HK-2 (cell line): Measurements from ENCODE around the gene DGKD.
"Not testable (repeated sequence)": the region's sequence is repeated elsewhere in the genome, so short reads cannot be mapped to it uniquely, and the experiment has no call there.

Experiments
- DNase-seq: peaks from one replicate; pipeline ENCODE4 v3.0.0-alpha.2; 2018; ENCODE audit not compliant: unreplicated experiment

The DGKD gene

DNA sequence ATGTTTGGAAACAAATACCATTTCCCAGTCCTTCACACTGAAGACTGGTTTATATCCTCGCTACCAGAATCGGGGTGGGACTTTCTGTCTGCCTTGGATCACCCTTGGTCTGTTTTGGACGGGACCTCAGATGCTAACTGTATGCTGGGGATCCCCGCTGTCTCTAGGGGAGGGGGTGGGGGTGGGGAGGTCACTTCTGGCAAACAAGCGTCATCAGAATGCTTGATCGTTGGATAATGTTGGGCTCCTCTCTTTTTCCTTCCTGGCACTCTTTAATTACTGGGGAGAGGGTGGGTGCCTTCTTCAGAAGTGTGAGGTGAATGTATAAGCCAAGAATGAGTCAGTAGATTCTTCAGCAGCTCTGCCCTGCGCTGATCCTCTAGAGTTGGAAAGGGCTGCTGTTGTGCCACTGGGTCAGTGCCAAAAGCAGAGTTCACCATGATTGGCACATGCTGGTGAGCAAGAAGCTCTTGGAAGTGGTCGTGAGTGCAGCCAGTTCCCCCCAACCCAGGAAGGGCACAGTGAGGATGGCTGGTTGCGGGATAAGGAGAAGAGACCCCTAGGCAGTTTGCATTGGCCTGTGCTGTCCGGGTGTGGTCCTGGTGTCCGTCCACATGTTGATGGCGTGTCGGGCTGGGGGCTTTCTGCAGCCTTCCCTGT is 32.2 kb downstream of the DGKD start:
- DNase-seq: peak; percentile 33

DNA sequence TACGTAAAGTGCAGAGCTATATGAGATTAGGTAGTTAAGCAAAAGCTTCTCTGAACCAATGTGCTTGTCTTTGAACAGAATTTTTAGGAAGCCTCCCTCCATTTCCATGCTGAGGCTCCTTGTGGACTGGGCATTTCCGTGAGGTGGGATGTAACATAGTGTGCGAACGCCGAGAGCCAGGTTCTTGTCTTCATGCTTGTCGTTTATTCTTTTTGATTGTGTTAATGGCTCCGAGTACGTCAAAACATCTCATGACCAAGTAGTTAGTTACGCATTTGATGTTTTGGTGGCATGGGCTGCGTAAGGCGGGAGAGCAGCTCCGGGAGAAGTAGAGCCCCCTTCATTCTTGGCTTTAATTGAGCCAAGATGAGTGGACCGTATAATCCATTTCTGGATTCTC is 32.9 kb downstream of the DGKD start:
- no peak for DNase-seq

GRCh38 chr2:233387667-233388528 is 33.6 kb downstream of the DGKD start:
- DNase-seq: no peak

DNA sequence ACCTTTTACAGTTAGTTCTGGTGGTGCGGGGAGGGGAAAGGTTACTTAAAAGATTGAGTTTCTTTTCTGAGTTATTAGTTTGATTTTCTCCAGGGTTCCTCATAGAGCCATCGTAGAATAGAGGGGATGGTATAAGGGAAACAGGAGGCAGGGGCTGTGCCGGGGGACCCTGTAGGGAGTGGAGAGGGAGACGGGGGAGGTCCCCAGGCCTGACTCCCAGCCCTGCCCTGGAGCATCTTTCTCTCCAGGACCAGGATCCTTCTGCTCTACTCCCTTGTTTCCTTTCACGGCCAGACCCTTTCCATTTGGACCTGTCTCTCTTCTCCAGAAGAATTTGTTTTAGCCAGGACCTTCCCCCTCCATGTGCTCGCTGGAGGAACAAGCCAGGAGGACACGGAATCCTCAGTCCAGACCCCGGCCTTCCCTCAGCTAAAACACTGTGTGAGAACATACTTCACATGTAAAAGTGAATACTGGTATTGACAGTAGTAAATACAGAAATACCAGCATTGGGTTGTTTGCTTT is 35.4 kb downstream of the DGKD start:
- DNase-seq: no peak

DNA sequence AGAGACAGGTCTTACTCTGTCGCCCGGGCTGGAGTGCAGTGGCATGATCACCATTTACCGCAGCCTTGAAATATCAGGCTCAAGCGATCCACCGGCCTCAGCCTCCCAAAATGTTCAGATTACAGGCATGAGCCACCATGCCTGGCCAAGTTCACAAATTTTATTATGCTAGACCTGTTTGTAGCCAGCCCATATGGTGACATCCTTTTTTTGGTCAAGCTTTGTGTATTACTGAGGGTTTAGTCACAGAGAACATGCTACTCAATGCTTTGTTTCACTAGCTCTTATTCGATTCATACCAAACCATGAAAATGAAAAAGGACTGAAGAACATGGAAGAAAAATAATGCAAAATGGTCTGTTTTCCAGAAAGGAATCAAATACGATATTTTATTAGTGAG is 41.4 kb downstream of the DGKD start:
- DNase-seq: no peak

DNA sequence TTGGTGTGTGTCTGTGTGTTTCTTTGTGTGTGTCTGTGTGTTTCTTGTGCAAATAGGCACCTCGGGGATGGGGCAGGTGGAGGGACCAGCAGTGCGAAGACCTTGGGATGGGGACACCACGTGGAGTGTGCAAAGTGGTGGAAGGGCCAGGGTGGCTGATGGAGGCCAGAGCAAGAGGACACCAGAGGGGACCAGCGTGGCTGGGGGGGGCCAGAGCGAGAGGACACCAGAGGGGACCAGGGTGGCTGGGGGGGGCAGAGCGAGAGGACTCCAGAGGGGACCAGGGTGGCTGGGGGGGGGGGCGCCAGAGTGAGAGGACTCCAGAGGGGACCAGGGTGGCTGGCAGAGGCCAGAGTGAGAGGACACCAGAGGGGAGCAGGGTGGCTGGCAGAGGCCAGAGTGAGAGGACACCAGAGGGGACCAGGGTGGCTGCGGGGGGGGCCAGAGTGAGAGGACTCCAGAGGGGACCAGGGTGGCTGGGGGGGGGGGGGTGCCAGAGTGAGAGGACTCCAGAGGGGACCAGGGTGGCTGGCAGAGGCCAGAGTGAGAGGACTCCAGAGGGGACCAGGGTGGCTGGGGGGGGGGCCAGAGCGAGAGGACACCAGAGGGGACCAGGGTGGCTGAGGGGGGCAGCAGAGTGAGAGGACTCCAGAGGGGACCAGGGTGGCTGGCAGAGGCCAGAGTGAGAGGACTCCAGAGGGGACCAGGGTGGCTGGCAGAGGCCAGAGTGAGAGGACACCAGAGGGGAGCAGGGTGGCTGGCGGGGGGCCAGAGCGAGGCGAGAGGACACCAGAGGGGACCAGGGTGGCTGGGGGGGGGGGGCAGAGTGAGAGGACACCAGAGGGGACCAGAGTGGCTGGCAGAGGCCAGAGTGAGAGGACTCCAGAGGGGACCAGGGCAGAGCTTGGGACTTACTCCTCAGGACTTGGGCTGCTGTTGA is 42.7 kb downstream of the DGKD start:
- DNase-seq: not testable (repeated sequence)

DNA sequence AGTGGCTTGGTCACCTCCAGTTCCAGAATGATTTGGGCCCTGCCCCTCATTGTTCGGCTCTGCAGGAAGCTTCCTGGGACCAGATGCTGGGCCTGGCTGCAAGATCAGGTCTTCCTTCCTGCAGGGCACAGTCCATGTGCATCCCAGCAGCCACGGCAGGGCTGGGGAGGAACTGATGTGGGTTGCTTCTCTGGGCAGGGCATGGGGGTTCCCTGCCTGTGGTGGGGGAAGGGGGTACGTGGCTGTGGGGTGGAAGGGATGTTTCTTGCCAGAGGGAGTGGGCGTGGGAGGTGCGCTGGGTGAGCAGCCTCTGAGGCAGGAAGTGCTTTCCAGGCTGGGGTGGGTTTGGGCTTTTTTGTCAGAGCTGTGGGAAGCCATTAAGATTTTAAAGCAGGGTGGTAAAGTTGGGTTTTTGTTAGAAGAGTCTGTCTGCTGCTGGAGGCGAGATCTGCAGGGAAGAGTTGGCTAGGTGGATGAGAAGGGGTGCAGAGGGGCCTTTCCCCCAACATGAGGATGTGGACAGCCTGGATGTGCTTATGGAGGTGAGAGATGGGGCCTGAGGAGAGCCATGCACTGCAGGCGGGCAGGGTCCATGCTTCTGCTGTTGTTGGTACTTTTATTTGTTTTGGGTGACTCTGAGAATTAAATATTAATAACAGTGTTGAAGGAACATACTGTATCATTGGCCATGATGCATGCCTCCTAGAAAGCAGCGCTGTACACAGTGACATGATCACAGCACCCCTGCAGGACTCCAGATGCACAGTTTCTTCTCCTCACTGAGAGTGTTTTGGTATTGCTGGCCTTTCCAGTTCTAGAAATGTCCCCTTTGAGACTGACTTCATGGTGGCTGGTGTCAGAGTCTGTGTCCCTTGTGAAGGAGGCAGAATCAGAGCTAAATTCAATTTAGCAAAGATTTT is 45.3 kb downstream of the DGKD start:
- no peak for DNase-seq

DNA sequence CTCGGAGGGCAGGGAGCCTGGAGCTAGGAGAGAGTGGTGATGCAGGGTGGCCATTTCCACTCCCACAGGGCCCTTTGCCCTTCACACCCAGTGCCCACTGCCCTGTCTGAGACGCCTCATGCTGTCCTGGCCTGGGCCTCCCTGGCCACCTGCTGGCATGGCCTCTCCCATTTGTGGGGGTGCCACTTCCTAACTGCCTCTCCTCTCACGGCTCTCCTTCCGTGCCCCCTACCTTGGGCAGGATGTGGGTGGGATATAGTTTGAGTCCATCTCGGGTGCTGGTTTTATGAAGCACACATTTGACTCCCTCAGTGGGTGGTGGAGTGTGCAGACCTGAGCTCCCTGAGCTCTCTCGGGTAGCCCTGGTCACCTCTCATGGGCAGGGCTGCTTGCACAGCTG is 46.0 kb downstream of the DGKD start:
- DNase-seq: no peak

GRCh38 chr2:233400961-233401360 is 46.7 kb downstream of the DGKD start:
- DNase-seq: no peak

GRCh38 chr2:233402346-233402745 is 48.1 kb downstream of the DGKD start:
- no peak for DNase-seq

GRCh38 chr2:233402789-233403188 is 48.5 kb downstream of the DGKD start:
- no peak for DNase-seq

DNA sequence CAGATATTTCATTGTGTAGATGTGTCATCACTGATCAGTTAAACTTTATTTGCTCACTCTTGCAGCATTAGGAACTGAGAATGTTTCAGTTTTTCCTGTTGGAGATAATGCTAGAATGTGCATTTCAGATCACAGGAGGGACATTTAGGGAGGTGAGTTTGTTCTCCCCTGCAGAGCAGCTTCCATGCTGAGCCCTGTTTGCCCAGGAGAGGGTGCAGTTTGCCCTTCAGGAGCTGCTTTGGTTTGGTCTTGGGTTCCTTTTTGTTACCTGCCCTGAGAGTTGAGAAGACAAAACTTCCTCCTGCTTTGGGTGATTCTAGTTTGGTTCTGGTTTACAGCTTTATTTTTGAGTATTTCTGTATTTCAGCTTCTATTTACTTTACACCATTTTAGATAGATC is 49.9 kb downstream of the DGKD start:
- no peak for DNase-seq

DNA sequence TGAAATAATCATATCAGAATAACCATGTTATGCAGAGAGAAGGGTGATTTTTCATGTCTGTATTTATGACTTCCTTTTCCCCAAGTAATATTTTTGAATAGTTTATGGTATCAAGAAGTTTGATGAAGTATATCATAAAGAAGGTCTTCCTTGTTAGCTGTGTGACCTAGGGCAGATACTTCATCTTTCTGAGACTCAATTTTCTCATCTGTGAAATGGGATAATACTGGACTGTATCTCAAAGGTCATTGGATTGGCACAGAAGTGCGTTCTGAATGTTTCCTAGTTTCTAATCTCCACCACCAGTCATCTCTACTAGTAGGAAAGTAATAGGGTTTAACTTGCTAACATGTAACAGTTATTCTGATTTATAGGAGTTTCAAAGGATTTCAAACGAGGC is 52.6 kb downstream of the DGKD start:
- DNase-seq: no peak

DNA sequence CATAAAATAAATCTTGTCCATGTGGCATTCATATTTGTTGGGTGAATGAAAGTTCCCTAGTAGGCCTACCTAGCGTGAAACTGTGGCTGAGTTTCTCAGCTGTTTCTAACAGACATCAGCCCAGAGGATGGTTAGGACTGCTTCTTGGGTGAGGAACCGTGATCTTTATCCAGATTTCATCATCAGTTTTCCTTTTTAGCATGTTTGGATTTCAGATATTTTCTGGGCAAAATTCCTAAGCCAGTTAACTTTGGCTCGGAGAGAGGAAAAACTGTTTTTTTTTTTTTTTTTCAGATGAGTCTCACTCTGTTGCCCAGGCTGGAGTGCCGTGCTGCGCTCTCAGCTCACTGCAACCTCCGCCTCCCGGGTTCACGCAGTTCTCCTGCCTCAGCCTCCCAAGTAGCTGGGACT is 53.5 kb downstream of the DGKD start:
- no peak for DNase-seq

- DNase-seq: no peak
These were observed 54.3 kb downstream of the DGKD start for GRCh38 chr2:233408366-233409285.

DNA sequence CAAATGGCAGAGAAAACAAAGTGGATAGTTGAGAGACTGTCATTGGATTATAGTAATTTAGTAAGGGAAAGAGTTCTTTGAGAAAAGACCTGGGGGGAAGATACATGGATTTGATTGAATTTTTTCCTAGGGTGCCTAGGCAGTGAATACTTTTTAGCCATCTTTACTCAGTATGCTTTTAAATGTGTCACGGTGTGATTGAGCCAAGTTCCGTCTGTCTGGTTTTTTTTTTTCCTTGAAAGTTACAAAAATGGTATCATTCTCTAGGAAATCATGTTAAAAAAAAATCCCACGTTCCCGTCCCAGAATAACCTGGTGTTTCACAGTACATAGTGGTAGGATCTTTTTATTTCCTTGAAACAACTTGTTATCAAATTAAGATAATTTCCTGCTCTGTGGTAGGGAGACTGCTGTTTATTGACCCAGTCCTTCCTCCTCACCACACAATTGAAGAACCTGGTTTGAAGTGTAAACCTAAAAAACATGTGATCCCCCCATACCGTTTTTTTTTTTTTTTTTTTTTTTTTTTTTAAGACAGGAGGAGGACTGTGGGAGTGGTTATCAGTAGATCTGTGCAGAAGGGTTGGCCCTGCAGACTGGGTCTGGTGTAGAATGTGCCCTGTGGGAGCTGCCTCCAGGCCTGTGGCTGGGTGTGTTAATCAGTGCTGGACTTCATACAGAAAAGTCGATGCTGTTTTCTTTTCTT is 55.1 kb downstream of the DGKD start:
- no peak for DNase-seq

DNA sequence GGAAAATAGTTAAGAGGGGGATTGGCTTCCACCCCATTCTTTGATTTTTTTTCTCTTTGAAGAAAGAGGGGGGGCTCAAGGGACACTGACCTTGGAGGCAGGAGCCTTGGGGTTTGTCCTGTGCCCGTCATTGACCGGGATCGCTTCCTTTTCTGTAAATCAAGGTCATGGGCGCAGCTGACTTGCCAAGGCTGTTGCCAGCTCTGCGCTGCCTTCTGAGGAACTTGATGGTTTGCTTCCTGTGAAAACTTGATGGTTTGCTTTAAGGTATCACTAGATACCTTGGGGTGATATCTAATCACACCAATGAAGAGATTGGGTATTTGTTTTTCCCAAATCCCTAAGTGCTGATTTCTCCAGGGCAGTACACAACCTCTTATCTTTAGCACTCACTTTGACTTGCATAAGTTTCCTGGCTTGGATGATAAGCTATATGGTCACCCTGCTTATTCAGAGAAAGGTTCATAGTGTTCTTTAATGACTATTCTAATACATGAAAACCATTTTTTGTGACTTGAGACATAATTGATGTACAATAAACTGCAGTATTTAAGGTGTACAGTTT is 56.0 kb downstream of the DGKD start:
- DNase-seq: no peak

GRCh38 chr2:233411162-233411561 is 56.9 kb downstream of the DGKD start:
- no peak for DNase-seq

DNA sequence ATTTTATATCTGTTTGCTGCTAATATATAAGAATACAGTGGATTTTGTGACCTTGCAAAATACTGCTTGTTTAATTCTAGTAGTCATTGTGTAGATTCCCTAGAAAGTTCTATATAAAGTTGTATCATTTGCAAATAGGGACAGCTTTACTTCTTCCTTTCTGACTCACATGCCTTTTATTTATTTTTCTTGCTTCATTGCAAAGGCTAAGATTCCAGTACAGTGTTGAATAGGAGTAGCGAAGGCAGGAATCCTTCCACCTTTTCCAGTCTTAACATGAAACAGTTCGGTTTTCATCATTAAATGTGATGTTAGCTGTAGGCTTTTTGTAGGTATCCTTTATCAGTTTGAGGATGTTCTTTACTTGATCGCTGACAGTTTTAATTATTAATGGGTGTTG is 58.1 kb downstream of the DGKD start:
- DNase-seq: no peak
